K562 (cell line): ENCODE results near the gene KIR3DL2. TPM values are rescaled to one million over a fixed set of nuclear protein-coding genes. Genes with fewer than 3 reads are reported as not detected.

ENCODE experiments used
- ATF7 ChIP-seq: fragments of 450-650 bp; IDR thresholded peaks from 2 replicates; pipeline ENCODE4 v1.7.1; 2014; ENCODE audit warnings: mild to moderate bottlenecking, moderate library complexity
- CXXC5 ChIP-seq: fragments of 250-450 bp; sonication (Bioruptor Pico); IDR thresholded peaks from 2 replicates; pipeline ENCODE4 v1.8.0; 2022; ENCODE audit warnings: inconsistent platforms, mild to moderate bottlenecking, moderate library complexity
- FOXA3 ChIP-seq, 2 experiments: fragments of 450-650 bp in 1 of 2; sonication (generic) in 1 of 2; formaldehyde crosslinking; IDR thresholded peaks in 1 of 2; conservative IDR thresholded peaks in 1 of 2; 2 replicates each; pipeline versions ENCODE4 v1.4.0 to v1.8.0; 2020 to 2022; ENCODE audit warnings: mild to moderate bottlenecking in 2 of 2, missing genetic modification reagents in 1 of 2
- FOXJ3 ChIP-seq: sonication (generic); formaldehyde crosslinking; IDR thresholded peaks from 2 replicates; pipeline ENCODE4 v1.4.0; 2020; ENCODE audit warnings: mild to moderate bottlenecking, missing genetic modification reagents
- HIVEP1 ChIP-seq: fragments of 250-450 bp; sonication (Bioruptor Pico); IDR thresholded peaks from 2 replicates; pipeline ENCODE4 v1.4.0; 2020; ENCODE audit warnings: mild to moderate bottlenecking
- JUN ChIP-seq, 2 experiments: sonication (generic) in 1 of 2; formaldehyde crosslinking in 1 of 2; IDR thresholded peaks; 2 replicates each; pipeline versions ENCODE4 v1.6.1 to v1.8.0; 2012 to 2022; ENCODE audit warnings: borderline replicate concordance in 2 of 2, mild to moderate bottlenecking in 2 of 2, improper control_type of control experiment in 1 of 2, low read depth in 1 of 2, low read length in 1 of 2, missing genetic modification reagents in 1 of 2
- KDM5B ChIP-seq: fragments of 200-600 bp; sonication (generic); IDR thresholded peaks from 2 replicates; pipeline ENCODE4 v1.6.1; 2012; ENCODE audit warnings: low read depth, mild to moderate bottlenecking, moderate library complexity, low read length, control low read depth, inconsistent platforms; ENCODE audit not compliant: insufficient replicate concordance
- MAFF ChIP-seq: IDR thresholded peaks from 2 replicates; pipeline ENCODE4 v1.6.1; 2012; ENCODE audit warnings: low read length, improper control_type of control experiment
- PHB2 ChIP-seq: fragments of 450-650 bp; IDR thresholded peaks from 2 replicates; pipeline ENCODE4 v1.6.1; 2017; ENCODE audit warnings: low read depth
- RBM15 ChIP-seq: fragments of 200-400 bp; formaldehyde crosslinking; IDR thresholded peaks from 2 replicates; pipeline ENCODE4 v1.6.1; 2018; ENCODE audit warnings: mild to moderate bottlenecking, low read length, moderate library complexity; ENCODE audit not compliant: insufficient read depth
- SMARCE1 ChIP-seq: fragments of 450-650 bp; IDR thresholded peaks from 2 replicates; pipeline ENCODE4 v1.7.1; 2016; ENCODE audit warnings: mild to moderate bottlenecking
- SPI1 ChIP-seq: IDR thresholded peaks from 2 replicates; pipeline ENCODE4 v1.6.1; 2011; ENCODE audit warnings: low read depth, low read length, control low read depth, borderline replicate concordance
- TAF9B ChIP-seq: fragments of 450-650 bp; IDR thresholded peaks from 2 replicates; pipeline ENCODE4 v1.6.1; 2018; ENCODE audit warnings: mild to moderate bottlenecking; ENCODE audit not compliant: partially characterized antibody
- TEAD1 ChIP-seq, 2 experiments: fragments of 450-650 bp in 1 of 2; sonication (generic) in 1 of 2; formaldehyde crosslinking; IDR thresholded peaks; 2 replicates each; pipeline versions ENCODE4 v1.4.0 to v1.8.0; 2020 to 2022; ENCODE audit warnings: mild to moderate bottlenecking in 2 of 2, missing genetic modification reagents in 1 of 2
- THAP12 ChIP-seq: fragments of 250-450 bp; sonication (Bioruptor Pico); IDR thresholded peaks from 2 replicates; pipeline ENCODE4 v1.9.0; 2021; ENCODE audit warnings: mild to moderate bottlenecking, inconsistent platforms
- ZNF224 ChIP-seq: sonication (generic); formaldehyde crosslinking; IDR thresholded peaks from 2 replicates; pipeline ENCODE4 v1.8.0; 2022; ENCODE audit warnings: mild to moderate bottlenecking, missing genetic modification reagents
- ZNF511 ChIP-seq: sonication (generic); formaldehyde crosslinking; IDR thresholded peaks from 2 replicates; pipeline ENCODE4 v1.8.0; 2022; ENCODE audit warnings: mild to moderate bottlenecking, missing genetic modification reagents
- polyA plus RNA-seq, 8 experiments: library from polyadenylated mRNA; depleted of rRNA in 4 of 8; stranded (reverse) in 5 of 8; unstranded in 3 of 8; fragments of >200 nt; fragmentation: Nextera tagmentation in 2 of 8; fragmentation: Illumina TruSeq in 1 of 8; extraction: Ambion mirVana in 2 of 8; extraction: Trizol in 1 of 8; gene quantifications; 2 replicates each; pipeline versions ENCODE4 v1.2.1 to v1.2.3, GENCODE V29; 2011 to 2014; ENCODE audit warnings: inconsistent platforms in 1 of 8, missing spikeins in 1 of 8
- total RNA-seq, 7 experiments: library from RNA; depleted of rRNA in 6 of 7; stranded (reverse); fragments of >200 nt in 6 of 7; fragmentation: Illumina TruSeq in 2 of 7; extraction: Trizol in 2 of 7; gene quantifications; 2 replicates each; pipeline versions ENCODE4 v1.2.1 to v1.2.3, GENCODE V29; 2011 to 2021; ENCODE audit warnings: low replicate concordance in 1 of 7
- TF ChIP-seq, protein P1 (sequence below): fragments of 450-650 bp; IDR thresholded peaks from 2 replicates; pipeline ENCODE4 v1.6.1; 2016; ENCODE audit warnings: antibody characterized with exemption
- TF ChIP-seq, protein P2 (sequence below): fragments of 200-800 bp; sonication (Bioruptor generic); IDR thresholded peaks from 2 replicates; pipeline ENCODE4 v1.6.1; 2017; ENCODE audit warnings: missing genetic modification characterization, missing compliant biosample characterization

KIR3DL2 gene
- total and polyA plus RNA-seq, 9 of the 15 experiments (the other 6 are each of a cell fraction or from before 2014, with no cell fraction given) = not detected

DNA sequence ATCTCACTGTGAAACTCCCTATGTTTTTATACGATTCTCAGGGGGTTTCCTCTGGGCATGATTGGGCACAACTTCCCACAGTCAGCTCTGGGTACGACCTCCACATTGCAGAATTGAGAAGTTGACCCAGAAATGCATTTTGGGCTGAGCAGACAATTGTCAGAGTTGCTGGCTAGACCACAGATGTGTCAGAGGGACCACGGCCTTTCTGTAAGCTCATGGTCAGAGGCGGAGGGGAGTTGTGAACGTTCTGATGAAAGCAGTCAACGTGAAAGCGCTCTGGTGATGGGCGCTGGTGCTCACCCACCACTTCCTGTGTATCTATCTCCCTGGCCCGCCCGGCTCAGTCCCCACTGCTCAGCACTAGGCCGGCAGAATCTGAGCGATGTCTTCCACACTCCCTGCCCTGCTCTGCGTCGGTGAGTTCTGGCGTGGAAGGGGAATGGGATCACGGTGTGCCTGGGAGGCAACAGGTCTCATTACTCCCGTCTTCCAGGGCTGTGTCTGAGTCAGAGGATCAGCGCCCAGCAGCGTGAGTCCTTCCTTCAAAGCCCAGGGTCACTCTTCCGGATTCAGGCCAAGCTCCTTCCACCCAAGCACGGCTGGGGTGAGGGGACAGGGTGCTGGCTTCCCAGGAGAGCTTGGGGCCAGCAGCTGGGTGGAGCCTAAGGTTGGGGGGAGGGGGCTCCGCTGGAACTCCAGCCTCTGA is 55.7 kb downstream of the KIR3DL2 start, which contains the start of gene NCR1 (continued):
- TF ChIP-seq ZNF224 (CRISPR knock-in tag) (no peak), CXXC5 (CRISPR knock-in tag) (peak; percentile 33; the same call in 1 of the 2 replicates), JUN (IDR thresholded peaks at IDR 0.05; ENCODE audit: borderline replicate concordance, low read depth, low read length) (no peak), JUN (CRISPR knock-in tag; IDR thresholded peaks at IDR 0.05; ENCODE audit: borderline replicate concordance) (0 out of 2 replicates have a peak, but pooled peaks have one; percentile 61), PHB2 (no peak), ATF7 (0 out of 2 replicates have a peak, but pooled peaks have one; percentile 18), SMARCE1 (peak; percentile 25; the same call in 1 of the 2 replicates), TAF9B (peak; percentile 38), TEAD1 (CRISPR knock-in tag; IDR thresholded peaks at IDR 0.05) (0 out of 4 replicates have a peak, but pooled peaks of 1 of the 2 experiments have one; percentile 19), KDM5B (peak; percentile 40), FOXA3 (CRISPR knock-in tag; conservative IDR thresholded peaks at IDR 0.05 in 1 of 2, IDR thresholded peaks at IDR 0.05 in 1 of 2) (0 out of 4 replicates have a peak, but pooled peaks of 1 of the 2 experiments have one; percentile 21), RBM15 (no peak), MAFF (no peak), FOXJ3 (CRISPR knock-in tag) (no peak), ZNF511 (CRISPR knock-in tag) (no peak), HIVEP1 (CRISPR knock-in tag) (0 out of 2 replicates have a peak, but pooled peaks have one; percentile 40), THAP12 (CRISPR knock-in tag) (no peak), SPI1 (peak; percentile 7; the same call in 1 of the 2 replicates)
- TF ChIP-seq, protein P1, sequence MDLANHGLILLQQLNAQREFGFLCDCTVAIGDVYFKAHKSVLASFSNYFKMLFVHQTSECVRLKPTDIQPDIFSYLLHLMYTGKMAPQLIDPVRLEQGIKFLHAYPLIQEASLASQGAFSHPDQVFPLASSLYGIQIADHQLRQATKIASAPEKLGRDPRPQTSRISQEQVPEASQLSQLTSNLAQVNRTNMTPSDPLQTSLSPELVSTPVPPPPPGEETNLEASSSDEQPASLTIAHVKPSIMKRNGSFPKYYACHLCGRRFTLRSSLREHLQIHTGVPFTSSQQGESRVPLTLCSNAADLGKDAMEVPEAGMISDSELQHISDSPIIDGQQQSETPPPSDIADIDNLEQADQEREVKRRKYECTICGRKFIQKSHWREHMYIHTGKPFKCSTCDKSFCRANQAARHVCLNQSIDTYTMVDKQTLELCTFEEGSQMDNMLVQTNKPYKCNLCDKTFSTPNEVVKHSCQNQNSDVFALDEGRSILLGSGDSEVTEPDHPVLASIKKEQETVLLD = peak; percentile 39; the same call in 1 of the 2 replicates
- TF ChIP-seq, protein P2, sequence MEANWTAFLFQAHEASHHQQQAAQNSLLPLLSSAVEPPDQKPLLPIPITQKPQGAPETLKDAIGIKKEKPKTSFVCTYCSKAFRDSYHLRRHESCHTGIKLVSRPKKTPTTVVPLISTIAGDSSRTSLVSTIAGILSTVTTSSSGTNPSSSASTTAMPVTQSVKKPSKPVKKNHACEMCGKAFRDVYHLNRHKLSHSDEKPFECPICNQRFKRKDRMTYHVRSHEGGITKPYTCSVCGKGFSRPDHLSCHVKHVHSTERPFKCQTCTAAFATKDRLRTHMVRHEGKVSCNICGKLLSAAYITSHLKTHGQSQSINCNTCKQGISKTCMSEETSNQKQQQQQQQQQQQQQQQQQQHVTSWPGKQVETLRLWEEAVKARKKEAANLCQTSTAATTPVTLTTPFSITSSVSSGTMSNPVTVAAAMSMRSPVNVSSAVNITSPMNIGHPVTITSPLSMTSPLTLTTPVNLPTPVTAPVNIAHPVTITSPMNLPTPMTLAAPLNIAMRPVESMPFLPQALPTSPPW = peak; percentile 4; the same call in 1 of the 2 replicates
